Testis (tissue), 2 donors: Measurements from ENCODE around the gene ZNF367.

ENCODE experiments used
- POLR2A ChIP-seq: fragments of 450-650 bp; IDR thresholded peaks from one replicate; pipeline ENCODE4 v1.6.1; 2017; ENCODE audit warnings: antibody characterized with exemption, mild to moderate bottlenecking, moderate library complexity
- TF ChIP-seq, protein P1 (sequence below), 3 experiments: fragments of 450-650 bp in 2 of 3; fragments of 200-600 bp in 1 of 3; sonication (generic) in 1 of 3; IDR thresholded peaks; one replicate each; pipeline ENCODE4 v1.5.1; 2016 to 2019; ENCODE audit warnings: antibody characterized with exemption in 3 of 3, mild to moderate bottlenecking in 2 of 3, moderate library complexity in 1 of 3

DNA sequence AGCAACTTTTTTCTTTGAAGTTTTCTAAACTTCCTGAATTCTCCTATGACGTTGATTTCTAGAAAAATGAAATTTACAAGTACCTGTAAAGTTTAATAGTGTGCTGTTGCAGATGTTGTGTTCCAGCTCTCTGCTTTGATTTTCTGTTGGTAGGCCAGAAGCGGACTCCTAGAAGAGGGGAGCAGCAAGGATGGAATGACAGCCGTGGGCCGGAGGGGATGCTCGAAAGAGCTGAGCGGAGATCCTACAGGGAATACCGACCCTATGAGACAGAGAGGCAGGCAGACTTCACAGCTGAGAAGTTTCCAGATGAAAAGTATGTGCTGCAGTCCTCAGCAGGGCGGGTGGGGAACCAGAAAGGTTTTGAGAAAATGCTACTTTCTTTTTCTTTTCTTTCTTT, 40.1 kb upstream of the ZNF367 start:
- TF ChIP-seq, protein P1, sequence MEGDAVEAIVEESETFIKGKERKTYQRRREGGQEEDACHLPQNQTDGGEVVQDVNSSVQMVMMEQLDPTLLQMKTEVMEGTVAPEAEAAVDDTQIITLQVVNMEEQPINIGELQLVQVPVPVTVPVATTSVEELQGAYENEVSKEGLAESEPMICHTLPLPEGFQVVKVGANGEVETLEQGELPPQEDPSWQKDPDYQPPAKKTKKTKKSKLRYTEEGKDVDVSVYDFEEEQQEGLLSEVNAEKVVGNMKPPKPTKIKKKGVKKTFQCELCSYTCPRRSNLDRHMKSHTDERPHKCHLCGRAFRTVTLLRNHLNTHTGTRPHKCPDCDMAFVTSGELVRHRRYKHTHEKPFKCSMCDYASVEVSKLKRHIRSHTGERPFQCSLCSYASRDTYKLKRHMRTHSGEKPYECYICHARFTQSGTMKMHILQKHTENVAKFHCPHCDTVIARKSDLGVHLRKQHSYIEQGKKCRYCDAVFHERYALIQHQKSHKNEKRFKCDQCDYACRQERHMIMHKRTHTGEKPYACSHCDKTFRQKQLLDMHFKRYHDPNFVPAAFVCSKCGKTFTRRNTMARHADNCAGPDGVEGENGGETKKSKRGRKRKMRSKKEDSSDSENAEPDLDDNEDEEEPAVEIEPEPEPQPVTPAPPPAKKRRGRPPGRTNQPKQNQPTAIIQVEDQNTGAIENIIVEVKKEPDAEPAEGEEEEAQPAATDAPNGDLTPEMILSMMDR (IDR thresholded peaks at IDR 0.05) = no peak
- TF ChIP-seq POLR2A = no peak
